DMS 273 treated with DMSO at 0.1 percent for 48 hours (cell line): Measurements from ENCODE around the gene BRD7.

ENCODE experiments used
- DNase-seq: peaks from one replicate; lab custom pipeline; 2025; lab: John Stamatoyannopoulos, UW

Gene BRD7

GRCh38 chr16:50389900-50390299 lies 21.1 kb upstream of the BRD7 start:
- no peak for DNase-seq

- peak; percentile 17 for DNase-seq
Observed at GRCh38 chr16:50388496-50388895, 19.7 kb upstream of the BRD7 start.

GRCh38 chr16:50386774-50387173 lies 18.0 kb upstream of the BRD7 start:
- peak; percentile 98 for DNase-seq

GRCh38 chr16:50386139-50386538 lies 17.4 kb upstream of the BRD7 start:
- DNase-seq = peak; percentile 61

GRCh38 chr16:50384500-50385135 lies 15.8 kb upstream of the BRD7 start:
- DNase-seq = no peak

- no peak for DNase-seq
Observed at GRCh38 chr16:50381679-50382440, 13.1 kb upstream of the BRD7 start.

GRCh38 chr16:50378417-50378816 lies 9.6 kb upstream of the BRD7 start:
- no peak for DNase-seq

- DNase-seq = no peak
Observed at GRCh38 chr16:50377001-50377400, 8.2 kb upstream of the BRD7 start.

- no peak for DNase-seq
Observed at GRCh38 chr16:50373780-50374179, 5.0 kb upstream of the BRD7 start.

GRCh38 chr16:50373345-50373701 lies 4.5 kb upstream of the BRD7 start:
- no peak for DNase-seq

GRCh38 chr16:50372611-50373344 lies 4.0 kb upstream of the BRD7 start:
- no peak for DNase-seq

- no peak for DNase-seq
Observed at GRCh38 chr16:50371936-50372595, 3.3 kb upstream of the BRD7 start.

GRCh38 chr16:50371036-50371716 lies 2.4 kb upstream of the BRD7 start:
- DNase-seq = no peak

GRCh38 chr16:50369133-50369804 lies 481 bp upstream of the BRD7 start:
- no peak for DNase-seq

GRCh38 chr16:50367777-50368409 lies 895 bp downstream of the BRD7 start:
- DNase-seq = no peak

GRCh38 chr16:50365791-50366575 lies 2.8 kb downstream of the BRD7 start:
- no peak for DNase-seq

GRCh38 chr16:50363656-50364055 lies 5.1 kb downstream of the BRD7 start:
- DNase-seq = no peak

- DNase-seq = peak; percentile 83
Observed at GRCh38 chr16:50360779-50361178, 8.0 kb downstream of the BRD7 start.

- no peak for DNase-seq
Observed at GRCh38 chr16:50360033-50360778, 8.6 kb downstream of the BRD7 start.
